Measurements from ENCODE around the gene UNC5C.

UNC5C gene

DNA sequence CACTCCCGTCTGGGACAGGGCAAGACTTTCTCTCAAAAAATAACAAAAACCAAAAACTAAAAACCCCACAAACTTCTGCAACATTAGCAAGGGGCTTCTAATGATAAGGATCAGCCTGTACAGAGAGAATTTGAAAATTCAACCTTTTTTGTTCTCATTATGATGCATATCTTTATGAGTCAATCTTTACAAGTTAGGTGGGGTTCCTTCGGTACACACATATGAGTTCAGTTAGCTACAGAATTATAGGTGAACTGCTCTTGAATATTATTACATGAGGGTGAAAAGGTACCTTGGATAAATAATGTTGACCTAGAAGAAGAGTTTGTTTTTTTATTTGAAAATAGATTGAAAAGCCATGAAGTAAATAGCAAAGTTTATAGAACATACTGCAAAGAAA, 252.7 kb downstream of the UNC5C start:
- no peak for DNase-seq
- no peaks in the 10 kb centered on the region for H3K36me3 Mint-ChIP-seq (ENCODE audit: low read depth)
- no peak overlapping the region for H3K27ac Mint-ChIP-seq
- H3K4me1 Mint-ChIP-seq (ENCODE audit: low read depth), result peaks cover 24% of the 10 kb centered on the region
- H3K27me3 Mint-ChIP-seq, result no peaks in the 10 kb centered on the region
- H3K4me3 Mint-ChIP-seq, result no peak overlapping the region
- H3K9me3 Mint-ChIP-seq, result peaks cover 4% of the 10 kb centered on the region

DNA sequence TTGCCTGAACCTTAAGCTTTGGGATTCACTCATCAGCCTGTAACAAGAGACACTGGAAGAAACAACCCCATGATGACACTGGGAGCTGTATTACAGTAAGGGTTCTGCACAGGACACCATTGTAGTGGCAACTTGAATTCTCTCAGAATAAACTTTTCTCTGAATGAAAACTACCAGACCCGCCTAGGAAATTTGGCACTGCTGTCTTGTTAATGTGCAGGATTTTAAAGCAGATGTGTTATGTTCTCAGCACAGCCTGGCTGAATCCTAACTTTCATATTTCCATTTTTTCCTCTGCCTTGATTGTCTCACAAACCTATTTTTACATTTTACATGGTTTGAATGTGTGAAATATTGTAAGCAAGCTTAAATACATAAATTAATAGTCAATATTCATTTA, 253.6 kb downstream of the UNC5C start:
- DNase-seq, result no peak
- H3K4me3 Mint-ChIP-seq, result no peak overlapping the region
- no peaks in the 10 kb centered on the region for H3K36me3 Mint-ChIP-seq (ENCODE audit: low read depth)
- H3K4me1 Mint-ChIP-seq (ENCODE audit: low read depth), result peaks cover 33% of the 10 kb centered on the region
- no peaks in the 10 kb centered on the region for H3K27me3 Mint-ChIP-seq
- H3K27ac Mint-ChIP-seq, result no peak overlapping the region
- peaks cover 4% of the 10 kb centered on the region for H3K9me3 Mint-ChIP-seq

DNA sequence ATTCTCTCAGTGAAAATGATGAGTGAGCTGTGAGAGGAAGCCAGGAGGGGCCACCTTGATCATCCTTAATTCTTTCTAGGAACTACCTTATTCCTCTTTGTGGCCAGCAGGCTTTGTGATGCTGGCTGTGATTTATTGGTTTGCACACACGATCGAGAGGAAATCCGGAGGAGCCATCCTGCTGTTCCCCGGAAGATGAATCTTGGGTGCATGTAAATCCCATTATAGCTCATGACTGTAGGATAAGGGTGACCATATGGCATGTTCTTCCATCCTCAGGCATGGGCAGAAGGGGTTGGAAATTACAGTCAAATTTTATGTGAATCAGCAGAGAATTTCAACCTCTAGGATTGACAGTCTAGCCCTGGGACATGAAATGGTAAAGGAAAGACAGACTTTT, 254.5 kb downstream of the UNC5C start:
- H3K36me3 Mint-ChIP-seq (ENCODE audit: low read depth), result no peaks in the 10 kb centered on the region
- no peaks in the 10 kb centered on the region for H3K27me3 Mint-ChIP-seq
- H3K9me3 Mint-ChIP-seq, result peaks cover 4% of the 10 kb centered on the region
- no peak overlapping the region for H3K4me3 Mint-ChIP-seq
- peaks cover 35% of the 10 kb centered on the region for H3K4me1 Mint-ChIP-seq (ENCODE audit: low read depth)
- H3K27ac Mint-ChIP-seq, result no peak overlapping the region
- no peak for DNase-seq

DNA sequence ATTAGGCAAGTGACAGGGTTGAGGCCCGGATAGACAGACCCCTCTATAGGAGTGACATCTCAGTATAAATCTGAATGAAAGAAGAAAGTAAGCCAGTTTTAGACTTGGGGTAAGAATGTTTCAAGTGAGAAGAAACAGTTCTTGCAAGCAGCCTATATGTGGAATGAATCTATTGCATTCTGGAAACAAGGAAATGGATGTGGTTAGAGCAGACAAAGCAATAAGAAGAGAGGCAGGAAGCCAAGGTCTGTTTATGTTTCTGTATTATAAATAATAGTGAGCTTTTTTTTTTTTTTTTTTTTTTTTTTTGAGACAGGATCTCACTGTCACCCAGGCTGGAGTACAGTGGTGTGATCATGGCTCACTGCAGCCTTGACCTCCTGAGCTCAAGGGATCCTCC, 255.8 kb downstream of the UNC5C start:
- H3K27ac Mint-ChIP-seq, result no peak overlapping the region
- H3K27me3 Mint-ChIP-seq, result no peaks in the 10 kb centered on the region
- DNase-seq, result no peak
- no peaks in the 10 kb centered on the region for H3K36me3 Mint-ChIP-seq (ENCODE audit: low read depth)
- no peak overlapping the region for H3K4me3 Mint-ChIP-seq
- peaks cover 41% of the 10 kb centered on the region for H3K4me1 Mint-ChIP-seq (ENCODE audit: low read depth)
- H3K9me3 Mint-ChIP-seq, result no peaks in the 10 kb centered on the region

DNA sequence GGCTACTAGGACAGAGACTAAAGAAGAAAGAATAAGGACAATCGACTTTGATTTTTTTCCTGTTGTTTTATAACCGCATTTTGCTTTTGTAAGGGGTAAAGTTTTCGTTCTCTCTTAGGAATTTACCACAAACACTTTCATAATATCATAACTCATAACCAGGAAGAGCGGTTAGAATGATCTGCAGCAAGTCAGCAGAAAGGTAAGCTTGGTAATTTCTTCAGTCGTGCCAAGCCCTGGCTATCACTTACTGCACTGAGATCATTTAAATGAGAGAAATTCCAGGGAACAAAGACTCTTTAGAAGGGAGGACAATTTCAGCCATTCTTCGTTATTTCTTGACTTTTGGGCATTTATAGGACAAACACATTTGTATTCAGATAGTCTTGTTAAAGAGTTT, 258.1 kb downstream of the UNC5C start:
- DNase-seq, result no peak
- Mint-ChIP-seq H3K9me3 (no peaks in the 10 kb centered on the region), H3K36me3 (ENCODE audit: low read depth) (no peaks in the 10 kb centered on the region), H3K27ac (no peak overlapping the region), H3K4me3 (no peak overlapping the region), H3K4me1 (ENCODE audit: low read depth) (peaks cover 41% of the 10 kb centered on the region), H3K27me3 (no peaks in the 10 kb centered on the region)

DNA sequence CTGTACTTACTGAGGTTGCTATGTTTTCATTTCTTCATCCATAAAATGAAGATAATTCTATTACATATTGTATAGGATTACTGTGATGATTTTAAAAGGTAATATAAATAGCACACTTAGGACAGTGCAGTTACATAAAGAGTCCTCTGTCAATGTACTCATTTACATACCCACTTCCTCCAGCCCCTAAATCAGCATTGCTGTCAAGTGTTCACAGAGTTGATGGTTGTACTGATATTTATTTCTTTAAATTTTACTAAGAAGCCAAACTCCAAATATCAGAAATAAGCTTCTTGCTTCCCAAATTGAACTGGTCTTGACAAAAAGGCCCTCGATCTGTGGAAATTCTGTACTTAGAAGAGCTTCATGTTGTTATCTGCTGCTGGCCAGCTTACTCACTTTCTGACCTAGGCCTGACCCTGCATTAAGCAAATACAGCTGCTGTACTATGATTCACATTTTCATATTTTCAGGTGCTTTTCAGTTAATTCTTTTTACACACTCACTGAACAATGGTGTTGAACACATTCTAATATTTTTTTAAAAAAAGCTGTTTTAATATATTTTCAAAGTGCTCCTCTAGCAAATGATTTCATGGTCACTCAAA, 259.6 kb downstream of the UNC5C start:
- no peaks in the 10 kb centered on the region for H3K9me3 Mint-ChIP-seq
- no peaks in the 10 kb centered on the region for H3K36me3 Mint-ChIP-seq (ENCODE audit: low read depth)
- peaks cover 36% of the 10 kb centered on the region for H3K4me1 Mint-ChIP-seq (ENCODE audit: low read depth)
- no peak for DNase-seq
- no peak overlapping the region for H3K27ac Mint-ChIP-seq
- H3K4me3 Mint-ChIP-seq, result no peak overlapping the region
- H3K27me3 Mint-ChIP-seq, result no peaks in the 10 kb centered on the region

DNA sequence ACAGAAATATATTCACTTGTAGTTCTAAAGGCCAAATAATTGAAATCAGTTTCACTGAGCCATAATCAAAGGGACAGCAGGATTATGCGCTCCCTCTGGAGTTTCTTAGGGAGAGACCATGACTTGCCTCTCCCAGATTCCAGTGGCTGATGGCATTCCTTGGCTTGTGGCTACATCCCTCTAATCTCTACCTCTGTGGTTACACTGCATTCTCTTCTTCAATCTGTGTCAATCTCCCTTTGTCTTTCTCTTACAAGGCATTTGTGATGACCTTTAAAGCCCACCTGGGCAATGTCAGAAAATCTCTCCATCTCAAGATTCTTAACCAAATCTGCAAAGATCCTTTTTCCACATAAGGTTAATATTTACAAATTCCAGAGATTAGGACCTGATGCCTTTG, 260.2 kb downstream of the UNC5C start:
- peaks cover 32% of the 10 kb centered on the region for H3K4me1 Mint-ChIP-seq (ENCODE audit: low read depth)
- H3K27me3 Mint-ChIP-seq, result no peaks in the 10 kb centered on the region
- no peaks in the 10 kb centered on the region for H3K36me3 Mint-ChIP-seq (ENCODE audit: low read depth)
- no peak overlapping the region for H3K27ac Mint-ChIP-seq
- DNase-seq, result no peak
- H3K4me3 Mint-ChIP-seq, result no peak overlapping the region
- no peaks in the 10 kb centered on the region for H3K9me3 Mint-ChIP-seq

DNA sequence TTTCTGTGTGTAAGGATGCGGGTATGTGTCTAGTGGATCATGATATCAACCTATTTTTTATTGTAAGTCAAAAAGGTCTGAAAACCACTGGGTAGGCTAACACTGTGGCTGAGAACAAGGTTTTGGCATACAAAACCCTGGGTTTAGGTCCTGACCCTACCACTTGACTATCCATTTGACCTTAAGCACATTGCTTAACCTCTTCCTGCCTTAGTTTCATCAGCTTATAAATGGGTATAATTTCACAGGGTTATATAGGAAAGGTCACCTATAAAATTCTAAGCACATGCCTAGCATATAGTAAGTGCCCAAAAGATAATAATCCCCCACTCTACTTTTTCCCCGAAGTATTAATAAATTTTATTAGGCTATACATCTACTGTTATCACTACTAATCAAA, 263.0 kb downstream of the UNC5C start:
- Mint-ChIP-seq H3K27me3 (no peaks in the 10 kb centered on the region), H3K4me1 (ENCODE audit: low read depth) (peaks cover 15% of the 10 kb centered on the region), H3K27ac (no peak overlapping the region), H3K4me3 (no peak overlapping the region), H3K36me3 (ENCODE audit: low read depth) (no peaks in the 10 kb centered on the region), H3K9me3 (peaks cover 10% of the 10 kb centered on the region)
- DNase-seq, result no peak

DNA sequence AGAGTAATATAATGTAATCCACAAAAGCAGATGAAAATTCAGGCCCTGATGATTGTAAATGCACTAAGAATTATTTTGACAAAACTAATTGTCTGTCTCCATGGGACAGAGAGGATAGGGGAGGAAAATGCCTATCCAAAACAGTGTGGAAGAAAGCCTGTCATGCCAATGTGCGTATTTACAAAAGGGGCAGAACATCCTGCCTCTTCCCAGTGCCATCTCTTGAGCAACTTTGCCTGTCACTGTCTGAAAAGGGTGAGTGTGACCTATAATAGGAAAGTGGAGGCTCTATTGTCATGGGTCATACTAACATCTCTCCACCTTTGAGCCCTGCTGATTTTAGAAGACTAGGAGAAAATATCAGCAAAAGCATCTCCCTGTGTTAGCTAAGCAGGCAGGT, 264.1 kb downstream of the UNC5C start:
- H3K4me1 Mint-ChIP-seq (ENCODE audit: low read depth), result peaks cover 8% of the 10 kb centered on the region
- H3K27me3 Mint-ChIP-seq, result no peaks in the 10 kb centered on the region
- DNase-seq, result no peak
- H3K27ac Mint-ChIP-seq, result no peak overlapping the region
- H3K4me3 Mint-ChIP-seq, result no peak overlapping the region
- no peaks in the 10 kb centered on the region for H3K36me3 Mint-ChIP-seq (ENCODE audit: low read depth)
- peaks cover 12% of the 10 kb centered on the region for H3K9me3 Mint-ChIP-seq

DNA sequence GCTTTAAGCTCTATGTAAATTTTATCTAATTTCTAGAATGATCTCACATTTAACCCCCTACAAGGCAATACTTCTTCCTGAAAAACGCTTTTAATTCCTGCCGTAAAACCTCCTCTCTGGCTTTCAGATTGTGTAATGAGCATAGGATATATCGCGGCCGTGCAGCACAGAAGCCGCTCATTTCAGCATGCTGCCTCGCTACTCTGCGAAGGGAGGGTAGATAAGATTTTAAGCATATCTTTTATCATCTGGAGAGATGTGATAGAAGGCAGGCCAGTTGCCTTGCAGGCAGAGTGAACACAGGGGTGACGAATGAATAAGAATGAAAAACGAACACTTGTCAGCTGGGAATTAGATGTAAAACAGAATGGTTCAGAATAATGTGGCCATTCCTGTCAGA, 265.5 kb downstream of the UNC5C start:
- no peak for DNase-seq
- no peaks in the 10 kb centered on the region for H3K36me3 Mint-ChIP-seq (ENCODE audit: low read depth)
- H3K9me3 Mint-ChIP-seq, result peaks cover 12% of the 10 kb centered on the region
- H3K27ac Mint-ChIP-seq, result no peak overlapping the region
- no peaks in the 10 kb centered on the region for H3K4me1 Mint-ChIP-seq (ENCODE audit: low read depth)
- H3K4me3 Mint-ChIP-seq, result no peak overlapping the region
- H3K27me3 Mint-ChIP-seq, result no peaks in the 10 kb centered on the region

DNA sequence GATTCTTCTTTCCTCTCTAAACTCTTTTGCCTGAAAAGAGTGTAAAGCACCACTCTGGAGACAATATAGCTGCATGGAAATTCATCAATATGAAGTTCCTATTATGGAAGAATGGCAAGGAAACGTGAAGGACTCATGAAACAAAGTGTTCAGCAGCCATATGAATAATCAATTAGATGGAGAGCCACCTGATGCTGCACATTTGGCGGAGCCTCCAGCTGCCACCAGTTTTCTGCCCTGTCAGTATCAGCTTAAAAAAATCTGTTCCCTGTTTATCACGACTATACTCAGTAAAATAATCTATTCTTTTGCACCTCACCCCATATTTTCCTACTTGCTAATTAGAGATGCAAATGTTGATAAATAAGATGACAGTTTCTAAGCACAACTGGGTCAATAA, 276.0 kb downstream of the UNC5C start:
- no peaks in the 10 kb centered on the region for H3K36me3 Mint-ChIP-seq (ENCODE audit: low read depth)
- no peaks in the 10 kb centered on the region for H3K4me1 Mint-ChIP-seq (ENCODE audit: low read depth)
- H3K9me3 Mint-ChIP-seq, result no peaks in the 10 kb centered on the region
- H3K4me3 Mint-ChIP-seq, result no peak overlapping the region
- no peak for DNase-seq
- H3K27me3 Mint-ChIP-seq, result no peaks in the 10 kb centered on the region
- H3K27ac Mint-ChIP-seq, result no peak overlapping the region

DNA sequence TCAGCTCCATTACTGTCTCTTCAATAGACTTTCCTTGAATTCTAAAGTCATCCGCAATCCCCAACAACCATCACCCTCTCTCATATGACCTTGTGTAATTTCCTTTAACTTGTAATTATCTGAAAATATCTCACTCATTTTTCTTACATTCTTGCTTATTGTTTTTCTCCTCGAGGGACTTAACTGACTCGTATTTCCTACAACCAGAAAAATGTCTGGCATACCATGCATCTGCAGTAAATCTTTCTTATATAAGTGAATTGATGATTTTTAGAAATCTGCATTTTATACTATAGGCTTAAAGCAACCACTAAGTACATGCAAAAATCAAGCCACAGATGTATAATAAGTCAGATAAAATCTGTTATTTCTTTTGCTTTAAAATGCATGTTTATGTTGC, 276.7 kb downstream of the UNC5C start:
- H3K4me1 Mint-ChIP-seq (ENCODE audit: low read depth), result no peaks in the 10 kb centered on the region
- H3K4me3 Mint-ChIP-seq, result no peak overlapping the region
- DNase-seq, result no peak
- no peaks in the 10 kb centered on the region for H3K9me3 Mint-ChIP-seq
- no peak overlapping the region for H3K27ac Mint-ChIP-seq
- H3K36me3 Mint-ChIP-seq (ENCODE audit: low read depth), result no peaks in the 10 kb centered on the region
- no peaks in the 10 kb centered on the region for H3K27me3 Mint-ChIP-seq

DNA sequence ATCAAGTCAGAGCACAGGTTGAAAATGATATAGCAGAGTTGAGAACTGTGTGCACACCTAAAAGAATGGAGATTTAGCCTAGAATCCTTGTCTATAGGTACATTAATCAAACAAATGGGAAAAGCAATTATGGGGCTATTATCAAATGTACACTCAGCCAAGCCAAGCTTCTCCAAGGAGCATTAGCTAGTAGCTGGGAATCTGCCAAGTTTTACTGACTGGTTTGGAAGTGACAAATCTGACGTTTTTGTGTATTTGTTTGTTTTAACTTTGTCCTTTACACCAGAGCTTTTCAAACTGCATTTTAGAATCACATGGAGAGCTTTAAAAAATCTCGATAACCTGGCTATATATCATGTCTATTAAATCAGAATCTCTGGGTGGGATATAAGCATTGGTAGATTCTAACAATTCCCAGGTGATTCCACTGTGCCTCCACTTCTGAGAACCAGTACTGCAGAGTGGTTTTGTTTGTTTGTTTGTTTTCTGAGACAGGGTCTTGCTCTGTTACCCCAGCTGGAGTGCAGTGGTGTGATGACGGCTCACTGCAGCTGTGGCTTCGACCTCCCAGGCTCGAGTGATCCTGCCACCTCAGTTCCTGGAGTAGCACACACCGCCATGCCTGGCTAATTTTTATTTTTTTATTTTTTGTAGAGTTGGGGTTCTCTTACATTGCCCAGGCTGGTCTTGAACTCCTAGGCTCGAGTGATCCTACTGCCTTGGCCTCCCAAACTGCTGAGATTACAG, 279.8 kb downstream of the UNC5C start:
- no peak for DNase-seq
- Mint-ChIP-seq H3K36me3 (ENCODE audit: low read depth) (no peaks in the 10 kb centered on the region), H3K4me1 (ENCODE audit: low read depth) (no peaks in the 10 kb centered on the region), H3K9me3 (no peaks in the 10 kb centered on the region), H3K27me3 (no peaks in the 10 kb centered on the region), H3K27ac (no peak overlapping the region), H3K4me3 (no peak overlapping the region)

DNA sequence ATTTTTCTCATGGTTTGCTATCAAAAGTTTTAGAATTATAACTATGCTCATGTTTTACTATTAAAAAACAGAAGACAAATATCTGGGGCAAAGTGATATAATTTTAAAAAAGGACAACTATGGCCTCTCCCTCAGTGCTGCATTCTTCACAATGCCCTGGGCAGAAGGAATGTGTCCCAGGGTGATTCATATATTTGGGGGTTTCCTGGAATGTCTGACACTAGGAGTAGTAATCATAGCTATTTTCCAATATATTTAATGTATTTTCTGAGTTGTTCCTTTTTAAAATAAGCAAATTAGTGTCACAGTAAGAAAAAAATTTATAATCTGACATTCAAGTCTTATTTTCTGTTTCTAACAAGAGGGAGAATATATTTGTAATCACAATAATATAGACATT, 281.7 kb downstream of the UNC5C start:
- Mint-ChIP-seq H3K4me1 (ENCODE audit: low read depth) (no peaks in the 10 kb centered on the region), H3K36me3 (ENCODE audit: low read depth) (no peaks in the 10 kb centered on the region), H3K9me3 (no peaks in the 10 kb centered on the region), H3K4me3 (no peak overlapping the region), H3K27me3 (no peaks in the 10 kb centered on the region), H3K27ac (no peak overlapping the region)
- no peak for DNase-seq

DNA sequence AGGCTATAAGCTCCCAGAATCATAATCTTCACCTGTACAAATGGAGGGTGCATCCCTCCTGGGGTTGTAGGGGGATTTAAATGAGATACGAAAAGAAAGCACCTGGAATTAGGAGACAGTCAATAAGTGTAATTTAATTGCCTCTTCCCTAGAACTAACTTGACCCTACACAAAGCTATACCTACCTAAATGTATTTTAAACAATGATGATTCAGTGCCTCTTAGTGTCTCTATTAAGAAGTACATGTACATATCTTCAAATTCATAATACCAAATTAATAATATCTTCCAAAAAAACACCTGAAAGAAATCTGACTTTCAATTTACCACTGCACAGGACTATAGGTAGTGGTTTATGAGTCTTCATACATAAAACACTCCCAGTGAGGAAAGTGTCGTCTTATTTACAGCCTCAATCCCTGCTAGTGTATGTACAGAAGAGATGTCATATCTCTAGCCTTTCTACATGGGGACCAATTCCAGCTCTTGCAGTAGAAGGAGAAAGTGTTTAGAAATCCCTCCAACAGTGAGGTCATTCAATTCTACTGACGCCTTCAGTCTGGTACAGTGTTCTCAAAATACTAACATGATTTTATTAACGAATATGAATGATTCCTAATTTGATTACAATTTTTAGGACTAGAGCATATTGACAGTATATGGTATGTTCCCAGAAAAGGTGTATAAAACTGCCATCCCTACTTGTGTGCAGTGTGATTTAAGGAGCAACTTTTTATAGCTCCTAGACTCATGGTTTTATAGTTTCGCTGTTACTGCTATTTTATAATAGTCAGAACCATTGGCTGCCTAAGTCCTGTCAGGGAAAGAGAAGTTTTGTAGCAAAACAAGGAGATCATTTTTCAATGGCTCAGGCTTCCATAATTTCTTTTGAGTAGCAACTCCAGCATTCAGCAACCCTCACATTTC, 282.7 kb downstream of the UNC5C start:
- Mint-ChIP-seq H3K4me1 (ENCODE audit: low read depth) (no peaks in the 10 kb centered on the region), H3K36me3 (ENCODE audit: low read depth) (no peaks in the 10 kb centered on the region), H3K4me3 (no peak overlapping the region), H3K27me3 (no peaks in the 10 kb centered on the region), H3K9me3 (no peaks in the 10 kb centered on the region), H3K27ac (no peak overlapping the region)
- DNase-seq, result no peak

Measured in activated T-cell treated with anti-CD3 and anti-CD28 coated beads, Interleukin-2, amount 50 U/mL, for 24 hours (primary cell).